GM18873 (cell line): ENCODE measurements around the gene FOLR1.
"Not testable (repeated sequence)": the region's sequence is repeated elsewhere in the genome, so short reads cannot be mapped to it uniquely, and the experiment has no call there.

Experiments
- ATAC-seq: cut with Tn5 transposase; IDR thresholded peaks from one replicate; pipeline ENCODE4 v1.9.1; 2021; ENCODE audit warnings: mild to moderate bottlenecking, moderate library complexity, moderate number of reproducible peaks; ENCODE audit not compliant: unreplicated experiment, low FRiP score

Gene FOLR1

DNA sequence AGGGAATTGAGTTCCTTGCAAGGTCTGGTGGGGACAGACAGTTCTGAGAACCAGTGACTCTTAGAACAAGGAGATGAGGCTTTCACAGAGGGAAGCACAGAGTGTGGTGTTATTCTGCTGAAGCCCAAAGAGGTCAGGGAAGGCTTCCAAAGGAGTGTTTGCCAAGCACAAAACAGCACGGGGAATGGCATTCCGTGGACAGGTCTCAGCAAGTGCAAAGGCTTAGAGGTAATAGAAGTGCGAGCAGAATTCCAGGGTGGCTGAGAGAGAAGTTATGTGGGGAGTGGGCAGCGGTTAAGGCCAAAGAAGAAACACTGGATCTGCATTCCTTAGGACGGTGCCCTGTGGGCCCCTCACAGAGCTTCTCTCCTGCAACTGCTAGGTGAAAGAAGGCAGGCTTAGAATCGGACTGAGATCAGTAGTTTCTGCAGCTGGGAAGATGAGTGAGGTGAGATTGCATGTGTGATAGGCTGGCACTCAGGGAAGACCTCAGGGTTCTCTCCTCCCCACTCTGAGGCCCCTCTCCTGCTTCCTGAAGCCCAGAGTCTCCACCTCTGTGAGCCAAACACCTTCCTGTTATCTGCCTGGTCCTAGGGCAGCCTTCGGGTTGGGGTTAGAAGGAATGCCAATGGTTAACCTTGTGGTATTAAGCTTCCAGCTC is 10.9 kb upstream of the FOLR1 start:
- not testable (repeated sequence) for ATAC-seq

DNA sequence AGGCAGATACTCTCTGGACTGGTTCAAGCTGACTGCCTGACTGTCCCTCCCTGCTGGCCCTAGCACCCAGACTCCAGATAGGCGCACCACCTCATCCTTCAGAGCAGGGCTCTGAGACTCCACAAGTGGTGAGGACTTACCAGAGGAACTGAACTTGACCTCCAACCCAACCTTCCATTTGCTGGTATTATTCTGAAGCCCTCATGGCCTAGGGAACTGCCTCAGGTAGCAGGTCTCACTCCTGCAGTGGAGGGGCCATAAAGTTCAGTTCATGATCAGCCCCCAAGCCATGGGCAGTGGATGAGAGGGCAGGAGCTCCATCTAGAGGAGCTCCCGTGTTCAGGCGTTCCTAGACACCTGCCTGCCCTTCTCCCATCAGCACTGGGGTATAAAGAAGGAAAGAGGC is 10.4 kb upstream of the FOLR1 start:
- not testable (repeated sequence) for ATAC-seq

- ATAC-seq, result no peak
These were observed 3.7 kb upstream of the FOLR1 start for GRCh38 chr11:72188267-72188666.

- no peak for ATAC-seq
These were observed 2.3 kb upstream of the FOLR1 start for GRCh38 chr11:72189455-72190250.

DNA sequence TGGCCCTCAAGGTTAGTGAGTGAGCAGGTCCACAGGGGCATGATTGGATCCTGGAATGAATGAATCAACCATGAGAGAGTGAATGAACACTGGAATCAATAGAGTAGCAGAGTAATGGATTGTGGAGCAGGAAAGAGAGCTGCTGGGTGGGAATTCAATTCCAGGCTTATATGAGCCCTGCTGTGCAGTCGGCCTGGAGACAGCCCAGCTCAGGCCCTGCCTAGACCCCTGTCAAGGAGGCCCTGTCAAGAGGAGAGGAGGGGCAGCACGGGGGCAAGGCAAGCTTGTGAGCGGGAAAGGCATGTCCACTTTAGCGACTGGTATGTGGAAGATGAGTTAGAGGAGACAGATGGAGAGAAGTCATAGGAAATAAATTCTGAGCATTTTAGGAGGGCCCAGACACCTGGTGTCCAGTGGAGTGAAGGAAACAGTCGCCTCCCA is 1.3 kb upstream of the FOLR1 start:
- no peak for ATAC-seq

- ATAC-seq, result no peak
These were observed 3.8 kb downstream of the FOLR1 start for GRCh38 chr11:72195518-72196270.

DNA sequence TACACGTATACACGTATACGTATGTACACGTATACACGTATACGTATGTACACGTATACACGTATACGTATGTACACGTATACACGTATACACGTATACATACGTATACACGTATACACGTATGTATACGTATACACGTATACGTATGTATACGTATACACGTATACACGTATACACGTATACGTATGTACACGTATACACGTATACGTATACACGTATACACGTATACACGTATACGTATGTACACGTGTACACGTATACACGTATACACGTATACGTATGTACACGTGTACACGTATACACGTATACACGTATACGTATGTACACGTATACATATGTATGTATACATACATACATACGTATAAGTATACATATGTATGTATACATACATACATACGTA is 9.5 kb downstream of the FOLR1 start:
- not testable (repeated sequence) for ATAC-seq

DNA sequence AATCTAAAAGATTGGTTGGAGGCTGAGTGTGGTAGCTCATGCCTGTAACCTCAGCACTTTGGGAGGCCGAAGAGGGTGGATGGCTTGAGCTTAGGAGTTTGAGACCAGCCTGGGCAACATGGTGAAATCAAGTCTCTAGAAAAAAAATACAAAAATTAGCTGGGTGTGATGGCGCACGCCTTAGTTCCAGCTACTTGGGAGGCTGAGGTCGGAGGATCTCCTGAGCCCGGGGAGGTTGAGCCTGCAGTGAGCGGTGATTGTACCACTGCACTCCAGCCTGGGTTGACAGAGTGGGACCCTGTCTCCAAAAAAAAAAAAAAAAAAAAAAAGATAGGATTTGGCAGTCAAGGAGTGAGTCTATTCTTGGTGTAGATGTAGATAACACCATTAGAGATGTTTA is 10.6 kb downstream of the FOLR1 start:
- no peak for ATAC-seq

DNA sequence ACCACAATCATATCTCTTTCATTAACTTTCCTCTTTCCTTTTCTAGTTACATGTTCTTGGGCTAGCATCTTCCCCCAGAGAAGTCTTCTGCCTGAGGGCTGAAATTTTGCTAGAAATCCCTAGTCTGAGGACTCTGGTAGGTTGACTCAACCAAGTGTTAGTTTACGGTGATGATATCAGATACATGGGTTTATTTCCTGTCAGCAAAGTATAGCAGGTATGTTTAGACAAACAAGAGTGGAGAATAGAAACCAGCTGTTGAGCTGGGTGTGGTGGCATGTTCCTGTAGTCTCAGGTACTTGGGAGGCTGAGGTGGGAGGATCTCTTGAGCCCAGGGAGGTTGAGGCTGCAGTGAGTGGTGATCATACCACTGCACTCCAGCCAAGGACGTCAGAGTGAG is 11.2 kb downstream of the FOLR1 start:
- no peak for ATAC-seq

- ATAC-seq, result no peak
These were observed 12.9 kb downstream of the FOLR1 start for GRCh38 chr11:72204886-72205285.

DNA sequence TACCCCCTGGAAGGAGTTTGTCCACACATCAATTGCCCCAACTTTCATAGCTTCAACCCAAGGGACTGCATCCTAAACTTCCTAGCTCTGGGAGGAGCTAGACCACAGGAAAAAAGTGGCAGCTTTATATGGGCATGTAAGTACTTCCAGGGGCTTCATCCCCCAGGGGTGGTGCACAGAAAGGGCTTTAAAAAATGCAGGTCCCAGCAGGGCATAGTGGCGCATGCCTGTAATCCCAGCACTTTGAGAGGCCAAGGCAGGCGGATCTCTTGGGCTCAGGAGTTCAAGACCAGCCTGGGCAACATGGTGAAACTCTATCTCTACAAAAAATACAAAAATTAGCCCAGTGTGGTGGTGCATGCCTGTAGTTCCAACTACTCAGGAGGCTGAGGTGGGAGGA is 14.9 kb downstream of the FOLR1 start:
- not testable (repeated sequence) for ATAC-seq

DNA sequence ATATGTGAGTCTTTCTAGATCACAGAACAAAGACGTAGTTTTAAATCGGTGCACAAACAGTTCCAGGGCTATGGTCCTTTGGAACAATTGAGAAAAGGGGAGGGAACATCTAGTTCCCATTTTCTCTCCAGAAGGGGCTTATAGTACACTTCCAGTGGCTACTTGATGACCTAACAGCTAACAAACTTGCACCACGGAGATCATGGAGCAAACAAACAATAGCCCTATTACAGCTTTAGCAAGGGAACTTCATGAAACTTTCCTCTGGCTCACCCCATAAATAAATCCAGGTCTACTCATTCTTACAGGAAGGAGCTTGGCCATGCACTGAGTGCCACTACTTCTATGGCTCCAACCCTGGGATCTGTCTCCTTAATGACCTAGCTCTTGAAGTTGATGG is 16.3 kb downstream of the FOLR1 start:
- ATAC-seq, result no peak

GRCh38 chr11:72209101-72209500 is 17.2 kb downstream of the FOLR1 start:
- no peak for ATAC-seq

DNA sequence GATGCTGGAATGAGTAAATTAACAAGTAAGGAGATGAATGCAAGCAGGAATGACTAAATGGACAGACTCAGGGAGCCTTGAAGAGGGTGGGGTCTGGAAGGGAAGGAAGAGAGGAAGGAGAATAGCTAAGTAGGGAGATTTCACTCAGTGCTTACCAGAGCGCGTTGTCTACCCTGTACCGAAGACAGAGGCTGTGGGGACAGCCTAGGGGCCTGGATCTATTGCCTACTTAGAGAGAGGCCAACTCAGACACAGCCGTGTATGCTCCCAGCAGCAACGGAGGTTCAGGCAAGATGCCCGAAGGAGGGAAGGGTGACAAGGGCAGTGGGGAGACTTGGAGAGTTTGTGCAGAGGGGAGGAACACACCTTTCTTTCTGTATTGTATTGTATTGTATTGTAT is 24.7 kb downstream of the FOLR1 start, which contains the start of gene FOLR2:
TSS of gene FOLR2 (plus strand) at position 157 of the 400 bp plus-strand sequence. CDS start 1,791 bp downstream, outside the sequence.
- ATAC-seq, result no peak

DNA sequence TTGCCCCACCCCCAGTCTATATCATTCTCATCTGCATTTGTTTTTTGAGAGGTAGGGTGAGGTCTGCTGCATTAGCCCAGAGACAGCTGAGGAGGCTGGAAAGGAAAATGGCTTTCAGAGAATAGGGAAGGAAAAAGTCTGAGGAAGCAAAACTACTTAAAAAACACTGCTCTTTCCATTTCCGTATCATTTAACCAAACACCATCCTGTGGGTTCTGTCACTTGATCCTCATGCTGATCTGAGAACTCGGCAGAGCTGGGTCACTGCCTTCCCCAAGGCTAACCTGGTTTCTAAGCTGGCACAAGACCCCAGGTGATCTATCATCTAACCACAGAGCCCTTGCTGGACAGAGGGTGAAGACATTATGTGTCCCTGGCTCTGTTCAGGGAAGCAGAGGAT is 25.9 kb downstream of the FOLR1 start:
- ATAC-seq, result no peak

DNA sequence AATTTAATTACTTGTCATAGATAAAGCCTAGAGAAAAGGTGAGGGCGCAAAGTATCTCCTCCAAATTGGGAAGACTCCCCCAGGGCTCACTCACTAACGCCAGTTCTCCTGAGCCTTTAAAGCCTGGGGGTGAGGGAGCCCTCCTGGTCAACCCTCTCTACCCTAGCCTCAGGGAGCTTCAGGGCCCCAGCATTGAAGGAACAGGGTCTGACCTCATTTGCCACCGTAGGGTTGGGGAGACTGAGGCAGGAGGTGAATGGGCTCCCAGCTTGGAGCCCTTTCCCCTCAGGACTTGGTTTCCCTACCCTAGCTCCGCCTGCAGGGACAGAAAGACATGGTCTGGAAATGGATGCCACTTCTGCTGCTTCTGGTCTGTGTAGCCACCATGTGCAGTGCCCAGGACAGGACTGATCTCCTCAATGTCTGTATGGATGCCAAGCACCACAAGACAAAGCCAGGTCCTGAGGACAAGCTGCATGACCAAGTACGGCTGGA is 26.4 kb downstream of the FOLR1 start:
- ATAC-seq, result no peak

- ATAC-seq, result no peak
These were observed 28.9 kb downstream of the FOLR1 start for GRCh38 chr11:72220696-72221363.

- no peak for ATAC-seq
These were observed 29.6 kb downstream of the FOLR1 start for GRCh38 chr11:72221386-72222075.

- ATAC-seq, result no peak
These were observed 30.4 kb downstream of the FOLR1 start for GRCh38 chr11:72222106-72222891.
